ENCODE results near the gene PDK2.

GRCh38 chr17:50072925-50073324, 22.2 kb upstream of the PDK2 start:
- TF ChIP-seq CTCF (IDR thresholded peaks at IDR 0.05): no peak
- no peak for TF ChIP-seq POLR2A (IDR thresholded peaks at IDR 0.05)
